GM21786 (cell line): Measurements from ENCODE around the gene RAB1B.
"Not testable (repeated sequence)": the region's sequence is repeated elsewhere in the genome, so short reads cannot be mapped to it uniquely, and the experiment has no call there.

Experiments
- ATAC-seq: cut with Tn5 transposase; IDR thresholded peaks from one replicate; pipeline ENCODE4 v1.9.1; 2021; ENCODE audit not compliant: unreplicated experiment

Gene RAB1B

DNA sequence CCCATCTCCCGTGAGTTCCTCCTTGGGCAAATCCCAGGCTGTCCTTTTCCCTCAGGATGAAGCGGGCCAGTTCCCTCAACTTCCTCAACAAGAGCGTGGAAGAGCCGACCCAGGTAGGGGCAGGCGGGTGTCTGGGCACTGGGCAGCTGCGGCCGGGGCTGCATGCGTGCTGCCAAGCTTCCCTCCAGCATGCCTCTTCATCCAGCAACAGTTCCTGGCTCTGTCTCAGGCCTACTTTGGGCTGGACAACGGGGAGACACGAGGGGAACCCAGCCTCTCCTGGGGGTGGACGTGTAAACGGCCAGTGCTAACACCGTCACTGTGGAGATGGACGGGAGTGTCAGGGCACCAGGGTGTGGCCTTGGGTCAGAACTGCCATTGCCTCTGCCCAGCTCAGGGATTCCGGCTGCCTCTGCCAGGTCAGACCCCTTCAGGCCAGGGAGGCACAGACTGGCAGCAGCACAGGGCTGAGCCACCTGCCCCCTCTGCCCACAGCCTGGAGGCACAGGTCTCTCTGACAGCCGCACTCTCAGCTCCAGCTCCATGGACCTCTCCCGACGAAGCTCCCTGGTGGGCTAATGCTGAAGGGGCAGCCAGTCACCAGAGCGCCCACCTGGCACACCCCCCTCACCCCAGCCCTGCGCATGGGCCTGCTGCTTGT, 1.9 kb upstream of the RAB1B start:
- no peak for ATAC-seq

DNA sequence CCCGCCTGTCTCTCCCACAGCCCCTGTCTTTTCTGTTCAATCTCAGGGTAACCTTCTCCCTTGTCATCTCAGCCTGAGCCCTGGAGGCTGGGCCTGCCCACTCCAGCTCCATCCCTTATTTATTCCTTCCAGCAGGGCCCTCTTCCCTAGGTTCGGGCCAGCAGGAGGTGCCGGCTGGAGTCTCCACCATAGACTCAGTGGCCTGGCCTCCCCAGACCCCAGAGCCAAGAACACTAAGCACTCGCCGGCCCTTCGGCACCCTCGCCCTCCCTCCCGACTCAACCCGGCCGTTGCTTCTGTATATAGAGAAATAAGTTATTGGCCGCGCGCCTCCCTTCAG, 1.4 kb upstream of the RAB1B start:
- ATAC-seq, result no peak

DNA sequence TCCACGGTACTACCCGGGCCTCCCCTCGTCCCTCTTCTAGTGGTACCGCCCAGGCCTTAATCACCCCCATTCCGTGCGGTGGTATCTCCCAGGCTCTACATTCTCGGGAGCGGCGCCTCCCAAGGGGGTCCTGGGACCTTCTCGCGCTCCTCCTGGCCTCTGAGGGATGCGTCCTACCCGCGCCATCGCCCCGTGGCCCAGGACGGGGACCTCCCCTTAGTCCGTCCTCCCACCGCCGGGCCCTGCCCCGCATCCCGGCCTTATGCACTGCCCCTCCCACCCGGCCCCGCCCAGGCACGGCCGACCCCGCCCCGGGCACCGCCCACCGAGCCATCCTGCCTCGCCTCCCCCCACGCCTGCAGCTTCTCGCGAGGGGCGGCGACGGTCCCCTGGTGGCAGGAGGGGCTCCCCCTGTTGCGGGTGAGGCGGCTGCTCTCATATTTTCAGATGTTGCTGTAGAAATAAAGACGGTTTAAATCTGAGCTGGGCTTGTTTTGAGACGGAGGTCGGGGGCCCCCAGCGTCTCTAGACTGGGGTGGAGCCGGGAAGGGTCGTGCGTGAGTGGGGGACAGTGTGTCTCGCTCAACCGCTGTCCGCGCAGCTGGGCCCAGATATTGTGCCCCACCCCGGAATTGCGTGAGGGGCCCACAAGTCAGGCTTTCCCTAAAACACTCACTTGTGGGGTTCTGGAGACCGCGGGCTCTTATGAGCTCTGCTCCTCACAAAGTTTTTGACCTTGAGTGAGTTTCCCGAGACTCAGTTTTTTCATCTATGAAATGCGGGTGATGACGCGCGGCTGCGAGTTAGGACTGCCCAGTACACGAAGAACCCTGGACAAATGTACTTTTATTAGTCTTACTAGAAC, 828 bp upstream of the RAB1B start:
- peak; percentile 38 for ATAC-seq

DNA sequence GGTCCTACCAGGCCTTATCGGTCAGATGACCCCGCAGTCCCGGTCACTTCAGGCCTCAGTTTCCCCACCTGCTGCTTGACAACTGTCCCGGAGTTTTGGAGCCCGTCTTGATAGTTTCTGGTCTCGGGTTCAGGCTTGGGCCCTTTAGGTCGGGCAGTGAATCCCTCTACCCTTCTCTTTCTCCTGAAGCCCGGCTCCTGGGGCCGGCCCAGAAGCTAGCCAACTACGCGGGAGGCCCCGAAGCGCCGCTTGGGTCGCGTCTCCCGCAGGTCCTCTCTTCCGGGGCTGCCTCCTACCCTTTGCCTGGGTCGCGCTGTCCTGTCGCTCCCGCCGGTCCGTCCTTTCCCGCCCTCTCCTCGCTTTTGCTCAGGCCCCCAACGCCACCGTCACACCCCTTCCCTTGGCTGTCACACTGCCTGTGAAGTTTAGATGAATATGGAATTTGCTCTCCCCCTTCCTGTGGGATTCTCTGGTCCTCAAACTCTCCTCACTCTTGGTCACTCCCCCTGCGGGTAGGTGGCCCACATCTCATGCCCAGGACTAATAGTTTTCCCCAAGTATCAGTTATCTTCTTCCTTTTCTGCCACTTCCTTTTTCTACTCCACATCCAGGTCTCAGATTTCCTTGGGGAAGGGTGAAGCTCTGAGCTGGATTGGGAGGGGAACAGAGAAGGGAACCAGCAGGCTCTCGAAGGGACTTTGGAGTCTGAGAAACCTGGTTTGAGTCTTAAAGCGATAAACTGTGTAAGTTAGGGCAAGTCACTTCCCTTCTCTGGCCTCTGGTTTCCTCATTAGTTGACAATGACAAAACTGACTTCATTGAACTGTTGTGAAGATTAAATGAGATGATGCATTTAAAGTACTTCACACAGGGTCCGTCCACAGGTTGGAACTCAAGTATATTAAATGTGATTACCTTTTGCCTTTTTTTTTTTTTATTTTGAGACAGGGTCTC, 790 bp downstream of the RAB1B start:
- ATAC-seq, result no peak

DNA sequence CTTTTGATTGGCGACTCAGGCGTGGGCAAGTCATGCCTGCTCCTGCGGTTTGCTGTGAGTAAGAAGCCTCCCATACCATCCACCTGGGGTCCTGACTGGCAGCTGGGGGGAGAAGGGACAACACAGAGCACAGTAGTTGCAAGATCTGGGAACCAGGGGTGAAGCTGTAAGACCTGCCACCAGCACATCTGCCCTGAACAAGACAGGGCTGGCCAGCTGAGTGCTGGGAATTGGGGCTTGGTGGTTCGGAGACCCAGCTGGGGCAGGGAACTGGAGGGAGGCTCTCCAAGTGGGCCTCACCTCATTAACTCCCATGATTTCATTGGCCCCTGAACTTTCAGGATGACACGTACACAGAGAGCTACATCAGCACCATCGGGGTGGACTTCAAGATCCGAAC, 3.4 kb downstream of the RAB1B start:
- ATAC-seq, result no peak

DNA sequence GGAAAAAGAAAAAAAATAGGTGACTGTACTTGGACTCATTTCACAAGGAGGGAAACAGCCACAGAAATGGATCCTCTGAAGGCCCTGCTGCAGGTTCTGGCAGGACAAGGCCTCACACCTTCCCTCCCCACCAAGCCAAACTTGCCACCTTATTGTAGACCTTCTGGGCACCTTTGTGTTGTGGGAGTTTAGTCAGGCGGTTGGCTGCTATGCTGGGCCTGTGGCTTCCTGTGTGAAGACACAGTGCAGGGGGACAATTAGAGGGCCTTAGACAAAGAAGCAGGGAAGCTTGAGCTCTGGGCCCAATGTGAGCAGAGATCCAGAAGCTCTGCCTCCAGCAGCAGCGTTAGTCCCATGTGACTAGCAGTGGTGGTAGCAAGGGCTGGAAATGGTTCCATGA, 4.2 kb downstream of the RAB1B start:
- no peak for ATAC-seq

DNA sequence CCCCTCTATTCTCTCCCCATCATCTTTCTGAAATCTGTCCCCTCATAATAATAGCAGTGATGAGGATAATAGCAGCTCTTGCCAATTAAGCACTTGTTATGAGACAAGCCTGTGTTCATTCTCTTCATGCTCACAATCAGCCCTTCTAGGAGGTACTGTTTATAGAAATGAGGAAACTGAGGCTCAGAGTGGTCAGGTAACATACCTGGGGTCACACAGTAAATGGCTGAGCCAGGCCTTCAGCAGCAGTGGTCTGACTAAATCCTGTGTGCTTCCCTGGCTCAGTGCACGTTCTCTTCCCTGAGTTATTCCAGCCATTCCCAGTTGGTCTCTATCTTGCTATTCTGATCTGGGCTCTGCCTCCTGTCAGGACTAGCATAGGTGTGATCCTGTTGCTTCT, 5.8 kb downstream of the RAB1B start:
- ATAC-seq, result no peak

DNA sequence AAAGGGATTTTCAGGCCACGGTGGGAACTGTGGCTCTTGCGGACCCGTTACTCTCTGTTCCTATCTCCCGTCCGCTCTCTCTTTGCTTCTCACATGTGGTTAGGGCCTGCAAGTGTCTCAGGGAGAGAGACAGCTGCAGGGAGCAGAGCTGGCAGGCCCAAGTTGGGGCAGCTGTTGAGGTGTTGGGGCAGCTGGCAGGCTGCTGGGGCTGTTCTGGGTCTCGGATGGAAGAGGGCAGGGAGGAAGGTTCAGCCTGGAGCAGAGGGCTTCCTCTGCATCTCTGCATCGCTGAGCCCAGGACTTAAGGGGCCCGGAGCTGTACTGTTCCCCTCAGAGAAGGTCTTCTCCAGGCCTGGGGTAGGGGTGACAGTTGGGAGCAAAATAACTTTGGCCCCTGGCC, 7.0 kb downstream of the RAB1B start:
- ATAC-seq, result no peak

DNA sequence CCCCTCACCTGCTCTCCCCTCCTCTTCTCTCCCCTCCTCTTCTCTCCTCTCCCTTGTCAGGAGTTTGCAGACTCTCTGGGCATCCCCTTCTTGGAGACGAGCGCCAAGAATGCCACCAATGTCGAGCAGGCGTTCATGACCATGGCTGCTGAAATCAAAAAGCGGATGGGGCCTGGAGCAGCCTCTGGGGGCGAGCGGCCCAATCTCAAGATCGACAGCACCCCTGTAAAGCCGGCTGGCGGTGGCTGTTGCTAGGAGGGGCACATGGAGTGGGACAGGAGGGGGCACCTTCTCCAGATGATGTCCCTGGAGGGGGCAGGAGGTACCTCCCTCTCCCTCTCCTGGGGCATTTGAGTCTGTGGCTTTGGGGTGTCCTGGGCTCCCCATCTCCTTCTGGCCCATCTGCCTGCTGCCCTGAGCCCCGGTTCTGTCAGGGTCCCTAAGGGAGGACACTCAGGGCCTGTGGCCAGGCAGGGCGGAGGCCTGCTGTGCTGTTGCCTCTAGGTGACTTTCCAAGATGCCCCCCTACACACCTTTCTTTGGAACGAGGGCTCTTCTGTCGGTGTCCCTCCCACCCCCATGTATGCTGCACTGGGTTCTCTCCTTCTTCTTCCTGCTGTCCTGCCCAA, 7.7 kb downstream of the RAB1B start:
- ATAC-seq, result no peak

DNA sequence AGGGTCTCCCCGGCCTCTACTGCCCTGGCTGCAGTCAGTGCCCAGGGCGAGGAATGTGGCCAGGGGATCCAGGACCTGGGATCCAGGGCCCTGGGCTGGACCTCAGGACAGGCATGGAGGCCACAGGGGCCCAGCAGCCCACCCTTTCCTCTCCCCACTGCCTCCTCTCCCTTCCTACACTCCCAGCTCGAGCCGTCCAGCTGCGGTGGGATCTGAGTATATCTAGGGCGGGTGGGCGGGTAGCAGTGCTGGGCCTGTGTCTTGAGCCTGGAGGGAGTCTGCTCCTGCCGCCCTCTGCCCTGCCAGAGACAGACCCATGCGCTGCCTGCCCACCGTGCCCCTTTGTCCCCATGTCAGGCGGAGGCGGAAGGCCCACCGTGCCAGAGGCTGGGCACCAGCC, 8.2 kb downstream of the RAB1B start:
- ATAC-seq, result not testable (repeated sequence)

DNA sequence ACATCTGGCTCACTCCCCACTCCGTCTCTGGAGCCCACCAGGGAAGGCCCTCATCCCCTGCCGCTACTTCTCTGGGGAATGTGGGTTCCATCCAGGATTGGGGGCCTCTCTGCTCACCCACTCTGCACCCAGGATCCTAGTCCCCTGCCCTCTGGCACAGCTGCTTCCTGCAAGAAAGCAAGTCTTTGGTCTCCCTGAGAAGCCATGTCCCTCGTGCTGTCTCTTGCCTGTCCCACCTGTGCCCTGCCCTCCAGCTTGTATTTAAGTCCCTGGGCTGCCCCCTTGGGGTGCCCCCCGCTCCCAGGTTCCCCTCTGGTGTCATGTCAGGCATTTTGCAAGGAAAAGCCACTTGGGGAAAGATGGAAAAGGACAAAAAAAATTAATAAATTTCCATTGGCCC, 8.6 kb downstream of the RAB1B start:
- ATAC-seq, result not testable (repeated sequence)

DNA sequence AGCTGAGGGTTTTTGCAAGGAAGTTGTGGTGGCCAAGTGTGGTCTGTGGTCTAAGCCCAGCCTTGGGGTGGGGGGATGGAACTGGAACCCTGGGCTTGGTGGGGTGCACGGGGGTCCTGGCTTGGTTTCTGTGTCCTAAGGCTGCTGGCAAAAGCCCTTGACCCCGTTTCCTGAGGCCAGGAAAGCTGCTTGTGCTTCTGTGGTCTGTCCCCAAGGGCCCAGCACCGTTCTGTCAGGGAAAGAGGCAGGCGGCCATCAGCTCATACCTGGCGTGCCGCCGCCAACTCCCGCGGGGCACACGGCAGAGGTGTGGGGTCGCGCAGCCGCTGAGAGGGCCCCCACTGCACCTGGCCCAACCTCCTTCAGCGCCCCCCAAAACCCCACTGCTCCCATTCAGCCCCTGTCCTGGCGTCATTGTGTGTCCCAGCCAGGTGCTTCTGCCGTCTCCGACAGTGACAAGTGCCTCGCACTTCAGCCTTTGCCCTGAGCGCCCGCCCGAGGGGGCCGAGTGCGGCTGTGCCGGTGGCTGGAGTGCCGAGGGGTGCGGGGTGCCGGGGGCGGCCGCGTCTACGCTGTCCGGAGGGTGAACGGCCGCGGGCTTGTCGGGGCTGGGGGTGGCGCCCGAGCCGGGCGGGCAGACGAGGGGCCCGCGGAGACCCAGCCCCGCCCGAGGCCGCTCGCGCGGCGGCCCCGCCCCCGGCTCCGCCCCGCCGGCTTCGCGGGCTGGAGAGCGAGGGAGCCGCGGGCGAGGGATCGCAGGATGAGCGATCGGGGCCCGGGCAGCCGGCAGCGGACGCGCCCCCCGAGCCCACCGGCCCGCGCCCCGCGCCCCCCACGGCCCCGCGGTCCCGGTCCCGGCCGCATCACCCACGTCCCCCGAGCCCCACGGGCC, 9.3 kb downstream of the RAB1B start, which contains the start of gene CNIH2:
Gene CNIH2 (plus strand): TSS at position 705 of the 892 bp plus-strand sequence. CDS start 282 bp downstream, outside the sequence.
- ATAC-seq, result no peak

DNA sequence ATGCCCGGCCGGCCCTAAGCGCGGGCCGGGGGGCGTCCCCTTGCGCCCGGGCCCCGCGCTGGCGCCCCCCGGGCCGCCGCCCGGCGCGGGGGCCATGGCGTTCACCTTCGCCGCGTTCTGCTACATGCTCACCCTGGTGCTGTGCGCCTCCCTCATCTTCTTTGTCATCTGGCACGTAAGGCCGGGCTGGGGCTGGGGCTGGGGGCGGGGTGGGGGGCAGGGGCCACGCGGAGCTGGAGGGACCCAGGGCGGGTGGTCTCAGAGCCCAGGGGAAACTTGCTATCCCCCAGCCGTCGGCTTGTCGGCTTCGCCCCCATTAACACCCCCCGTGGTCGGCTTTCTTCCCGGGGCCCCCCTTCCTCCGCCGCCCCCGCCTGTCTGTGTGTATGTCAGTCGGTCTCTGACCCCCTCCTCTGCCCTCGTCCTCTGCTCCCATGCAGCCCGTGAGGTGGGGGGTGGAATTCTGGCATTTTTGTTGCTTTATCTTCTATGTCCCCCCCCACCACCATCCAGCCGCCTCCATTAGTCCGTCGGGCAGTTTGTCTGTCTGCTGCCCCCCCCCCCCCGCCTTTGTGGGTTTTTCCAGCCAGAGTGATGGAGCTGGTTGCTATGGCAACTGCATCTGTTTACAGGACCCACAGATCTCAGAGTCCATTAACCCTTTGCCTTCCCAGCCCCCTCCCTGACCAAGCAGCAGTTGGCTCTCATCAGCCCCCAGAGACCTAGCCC, 10.1 kb downstream of the RAB1B start:
- no peak for ATAC-seq

DNA sequence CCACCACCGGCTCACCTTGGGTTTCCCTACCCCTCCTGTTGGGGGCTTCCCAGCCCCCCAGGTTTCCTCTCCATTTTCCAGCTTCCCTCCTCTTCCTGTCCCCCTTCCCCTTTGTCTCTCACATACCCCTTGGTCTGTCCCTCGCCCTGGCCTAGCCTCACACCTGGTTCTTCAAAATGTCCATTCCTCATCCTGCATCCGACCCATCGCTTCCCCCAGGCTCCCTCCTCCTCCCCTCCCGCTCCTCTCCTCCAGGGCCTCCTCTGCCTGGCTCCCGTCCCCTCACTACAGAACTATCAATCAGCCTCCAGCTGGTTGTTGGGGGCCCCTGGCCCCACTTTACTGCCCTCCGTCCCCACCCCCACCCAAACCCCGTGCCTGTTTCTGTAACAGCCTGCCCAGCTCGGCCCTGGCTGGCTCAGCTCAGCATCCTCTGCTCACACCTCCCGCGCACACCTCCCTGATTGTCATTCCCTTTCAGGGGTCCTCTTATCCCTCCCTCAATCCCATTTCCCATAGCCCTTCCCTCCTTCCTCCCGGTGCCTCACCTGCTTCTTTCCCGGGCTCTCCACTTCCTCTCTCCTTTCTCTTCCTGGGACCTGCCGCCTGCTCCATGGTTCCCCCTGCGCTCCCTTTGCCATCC, 10.8 kb downstream of the RAB1B start:
- no peak for ATAC-seq

DNA sequence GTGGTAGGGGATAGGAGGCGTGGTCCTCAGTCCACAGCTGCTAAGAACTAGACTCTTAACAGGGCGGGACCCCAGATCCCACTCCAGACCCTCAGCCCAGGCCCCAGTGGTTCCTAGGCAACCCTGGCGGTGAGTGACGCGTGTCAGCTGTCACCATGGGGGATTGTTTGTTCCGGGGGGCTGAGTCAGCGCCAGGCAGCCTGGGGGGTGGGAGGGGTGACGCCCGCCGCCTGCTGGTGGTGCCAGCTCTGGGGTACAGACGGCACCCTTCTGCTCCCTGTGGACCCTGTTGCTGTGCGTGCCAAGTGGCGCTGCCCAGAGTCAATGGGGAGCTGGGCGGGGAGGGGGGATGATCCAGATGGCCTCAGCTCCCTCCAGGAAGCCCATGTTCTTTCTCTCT, 12.0 kb downstream of the RAB1B start:
- no peak for ATAC-seq

DNA sequence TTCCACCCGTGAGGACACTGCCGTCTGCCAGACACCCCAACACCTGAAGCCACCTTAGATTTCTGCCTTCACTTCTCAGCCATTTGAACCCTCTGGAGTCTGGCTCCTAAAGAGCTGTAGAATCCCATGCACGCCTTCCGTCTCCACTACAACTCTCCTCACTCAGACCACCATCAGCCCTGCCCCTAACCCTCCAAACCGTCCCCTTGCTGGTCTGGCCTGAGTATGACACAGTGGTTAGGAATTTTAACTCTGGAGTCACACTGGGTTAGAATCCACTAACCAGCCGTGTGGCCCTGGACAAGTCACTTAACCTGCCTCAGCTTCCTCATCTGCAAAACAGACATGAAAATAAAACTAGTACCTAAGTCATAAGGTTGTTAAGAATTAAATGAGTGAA, 12.6 kb downstream of the RAB1B start:
- no peak for ATAC-seq

DNA sequence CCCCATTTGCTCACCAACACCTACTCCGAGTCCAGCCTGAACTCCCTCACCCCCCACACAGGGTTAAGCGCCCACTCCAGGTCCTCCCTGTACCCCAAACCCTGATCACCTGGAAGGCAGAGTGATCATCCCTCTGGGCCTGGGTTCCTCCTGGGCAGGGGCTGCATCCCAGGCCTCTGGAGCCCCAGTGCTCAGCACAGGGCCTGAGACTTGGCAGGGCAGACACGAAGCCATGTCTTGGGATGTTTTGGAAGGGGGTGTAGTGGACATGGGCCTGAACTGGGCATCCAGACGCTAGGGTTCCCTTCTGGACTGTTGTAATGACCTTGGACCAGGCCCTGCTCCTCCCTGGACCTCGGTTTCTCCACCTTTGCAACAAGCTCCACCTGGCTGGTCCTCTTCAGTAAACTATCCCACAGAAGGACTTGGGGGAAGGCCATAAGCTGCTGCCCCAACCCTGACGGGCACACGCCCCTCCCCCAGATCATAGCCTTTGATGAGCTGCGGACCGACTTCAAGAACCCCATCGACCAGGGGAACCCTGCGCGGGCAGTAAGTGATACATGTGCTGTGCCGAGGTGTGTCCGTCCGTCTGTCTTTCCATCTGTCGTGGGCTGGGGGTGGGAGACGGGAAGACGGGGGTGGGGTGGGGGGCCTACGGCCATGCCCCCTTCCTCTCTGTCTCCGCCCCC, 13.5 kb downstream of the RAB1B start:
- no peak for ATAC-seq
